NCI-H1436 (cell line): ENCODE measurements around the gene GPBP1L1.
"Not testable (repeated sequence)": the region's sequence is repeated elsewhere in the genome, so short reads cannot be mapped to it uniquely, and the experiment has no call there.

ENCODE experiments used
- DNase-seq: peaks from one replicate; lab custom pipeline; 2025; lab: John Stamatoyannopoulos, UW

Gene GPBP1L1

GRCh38 chr1:45640293-45640692 lies 46.0 kb downstream of the GPBP1L1 start:
- no peak for DNase-seq

GRCh38 chr1:45635211-45635610 lies 51.1 kb downstream of the GPBP1L1 start:
- no peak for DNase-seq

GRCh38 chr1:45630429-45630828 lies 55.9 kb downstream of the GPBP1L1 start:
- no peak for DNase-seq

GRCh38 chr1:45629035-45629434 lies 57.3 kb downstream of the GPBP1L1 start:
- no peak for DNase-seq

- no peak for DNase-seq
These were observed 62.4 kb downstream of the GPBP1L1 start, which contains the start of gene CCDC17 for GRCh38 chr1:45623972-45624371. Gene CCDC17, minus strand, starts transcription at chr1:45624054. Its CDS starts 145 bp downstream, at chr1:45623909.

- no peak for DNase-seq
These were observed 63.6 kb downstream of the GPBP1L1 start for GRCh38 chr1:45622524-45623394.

- no peak for DNase-seq
These were observed 64.3 kb downstream of the GPBP1L1 start for GRCh38 chr1:45621895-45622523.

- DNase-seq, result no peak
These were observed 64.9 kb downstream of the GPBP1L1 start for GRCh38 chr1:45621501-45621836.

- DNase-seq, result no peak
These were observed 65.5 kb downstream of the GPBP1L1 start for GRCh38 chr1:45620588-45621500.

- DNase-seq, result no peak
These were observed 67.0 kb downstream of the GPBP1L1 start for GRCh38 chr1:45619149-45619921.

GRCh38 chr1:45617618-45618017 lies 68.7 kb downstream of the GPBP1L1 start:
- no peak for DNase-seq

- no peak for DNase-seq
These were observed 70.4 kb downstream of the GPBP1L1 start for GRCh38 chr1:45615885-45616284.

- no peak for DNase-seq
These were observed 73.3 kb downstream of the GPBP1L1 start for GRCh38 chr1:45612941-45613579.

- no peak for DNase-seq
These were observed 75.6 kb downstream of the GPBP1L1 start for GRCh38 chr1:45610589-45611226.

GRCh38 chr1:45608175-45609156 lies 77.9 kb downstream of the GPBP1L1 start:
- no peak for DNase-seq

- DNase-seq, result no peak
These were observed 78.8 kb downstream of the GPBP1L1 start for GRCh38 chr1:45607404-45608074.

- DNase-seq, result no peak
These were observed 82.1 kb downstream of the GPBP1L1 start for GRCh38 chr1:45604239-45604638.

GRCh38 chr1:45596765-45597164 lies 89.6 kb downstream of the GPBP1L1 start:
- not testable (repeated sequence) for DNase-seq

- no peak for DNase-seq
These were observed 91.9 kb downstream of the GPBP1L1 start for GRCh38 chr1:45594412-45594811.
